Stimulated activated CD8-positive, alpha-beta memory T cell treated with anti-CD3 and anti-CD28 coated beads, Interleukin-15, amount 100 ng/mL, for 24 hours (primary cell): ENCODE measurements around the gene SMYD3.
"Not testable (repeated sequence)": the region's sequence is repeated elsewhere in the genome, so short reads cannot be mapped to it uniquely, and the experiment has no call there.

Experiments used
- DNase-seq: peaks from one replicate; pipeline ENCODE4 v3.0.0-alpha.2; 2020; ENCODE audit warnings: low read depth

Gene SMYD3

DNA sequence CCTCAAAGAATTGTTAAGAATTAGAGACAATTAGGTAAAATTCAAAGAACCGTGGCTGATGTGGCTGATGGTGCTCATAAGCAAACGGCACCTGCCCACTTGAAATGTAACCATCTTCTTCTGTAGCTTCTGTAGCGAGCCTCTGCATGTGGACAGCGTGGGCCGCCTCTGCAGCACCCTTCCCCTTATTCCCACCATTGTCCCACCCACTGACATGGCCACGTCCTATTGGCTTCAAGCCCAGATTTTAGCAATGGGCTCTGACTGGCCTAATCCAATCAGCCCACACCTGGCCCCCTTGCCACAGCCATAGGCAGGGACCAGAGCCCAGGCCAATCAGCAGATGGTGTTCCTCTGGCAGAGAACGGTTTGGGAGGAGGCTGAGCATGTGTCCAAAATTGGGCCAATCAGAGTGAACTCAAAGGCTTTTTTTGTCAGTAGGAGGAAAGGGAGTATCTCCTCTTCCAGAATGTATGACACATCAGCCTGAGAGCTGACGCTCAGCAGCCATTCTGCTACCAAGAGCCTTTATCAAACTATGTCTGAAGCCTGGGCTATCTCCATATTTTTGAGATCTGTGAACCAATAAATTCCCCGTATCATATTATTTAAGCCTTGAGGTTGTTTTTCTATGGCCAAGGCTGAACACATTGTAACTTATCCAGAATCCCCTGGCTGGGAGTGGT, 518.5 kb downstream of the SMYD3 start:
- no peak for DNase-seq

DNA sequence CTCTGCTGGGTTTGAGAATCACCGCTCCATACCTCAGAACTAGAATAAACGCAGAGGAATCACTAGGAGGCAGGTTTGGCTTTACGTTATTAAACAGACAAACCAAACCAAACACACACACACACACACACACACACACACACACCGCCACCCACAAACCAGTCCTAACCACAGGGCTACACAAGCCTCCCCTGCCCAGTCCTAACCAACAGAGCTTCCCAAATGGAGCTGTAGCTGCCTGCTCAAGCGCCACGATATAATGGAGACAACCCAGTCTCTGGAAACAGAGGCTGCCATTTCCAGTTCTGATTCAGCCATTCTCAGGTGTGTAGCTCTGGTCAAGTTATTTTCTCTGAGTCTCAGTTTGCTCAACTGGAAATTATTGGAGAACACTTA, 519.1 kb downstream of the SMYD3 start:
- DNase-seq = no peak

DNA sequence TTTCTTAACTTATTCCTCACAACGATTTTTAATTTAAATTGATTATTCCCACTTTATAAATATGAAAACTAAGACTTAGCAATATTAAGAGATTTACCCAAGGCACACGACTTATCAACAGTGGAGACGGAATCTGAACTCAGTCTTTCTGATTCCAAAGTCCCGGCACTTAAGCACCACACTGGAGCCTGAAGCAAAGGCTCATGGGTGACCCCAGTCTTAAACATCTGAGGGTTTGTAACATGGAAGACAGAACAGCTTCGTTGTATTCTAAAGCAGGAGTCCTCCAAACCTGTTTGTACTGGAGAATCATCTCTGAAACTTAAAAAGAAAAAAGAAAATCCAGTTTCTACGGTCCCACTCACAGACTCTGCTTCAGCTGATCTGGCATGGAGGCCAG, 519.5 kb downstream of the SMYD3 start:
- no peak for DNase-seq

DNA sequence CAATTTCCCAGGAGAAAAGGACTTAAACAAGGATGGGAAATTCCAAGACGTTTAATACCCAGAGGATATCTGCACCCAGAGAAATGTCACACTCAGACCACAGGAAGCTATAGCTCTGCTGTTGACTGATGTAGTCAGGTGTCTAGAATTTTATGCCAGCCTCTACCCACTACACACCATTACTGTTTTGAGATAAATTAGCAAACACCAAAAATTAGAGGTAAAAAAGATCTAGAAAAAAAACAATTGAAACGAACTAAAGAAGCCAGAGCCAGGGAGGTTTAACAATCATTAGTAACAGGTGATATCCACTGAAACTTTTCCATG, 519.9 kb downstream of the SMYD3 start:
- no peak for DNase-seq

DNA sequence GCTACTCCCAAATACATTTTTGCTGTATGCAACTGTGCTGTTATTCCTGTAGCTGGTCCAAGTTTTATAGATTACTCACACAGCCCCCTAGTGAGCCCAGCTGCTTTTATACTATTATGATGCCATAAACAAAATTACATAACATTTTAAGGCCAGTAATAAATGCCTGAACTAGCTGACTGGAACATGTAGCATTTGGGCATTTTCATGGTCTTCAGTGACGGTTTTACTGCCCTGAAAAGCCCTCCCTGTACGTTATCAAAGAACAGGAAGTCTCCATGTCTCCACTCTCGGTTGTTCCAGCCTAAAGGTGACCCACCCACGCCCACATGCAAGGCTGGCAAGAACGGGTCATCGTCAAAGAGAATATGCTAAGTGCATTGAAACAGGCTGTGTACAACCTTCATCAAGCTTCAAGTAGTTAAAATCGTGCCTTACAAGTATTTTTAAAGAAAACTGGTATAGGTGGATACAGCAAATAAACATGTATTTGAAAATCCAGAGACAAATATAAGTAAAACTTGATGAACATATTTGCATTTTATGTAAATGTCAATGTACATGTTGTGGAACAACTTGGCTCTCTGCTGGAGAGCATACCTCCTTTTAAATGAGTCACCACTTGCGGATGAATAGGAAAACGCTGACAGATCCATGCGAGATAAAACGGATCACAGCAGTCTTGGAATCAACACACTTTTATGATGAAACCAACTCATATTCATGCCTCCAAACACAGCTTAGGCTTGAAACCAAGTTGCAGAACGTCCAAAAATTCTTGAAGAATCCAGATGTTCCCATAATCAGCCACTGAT, 520.5 kb downstream of the SMYD3 start:
- DNase-seq = no peak

DNA sequence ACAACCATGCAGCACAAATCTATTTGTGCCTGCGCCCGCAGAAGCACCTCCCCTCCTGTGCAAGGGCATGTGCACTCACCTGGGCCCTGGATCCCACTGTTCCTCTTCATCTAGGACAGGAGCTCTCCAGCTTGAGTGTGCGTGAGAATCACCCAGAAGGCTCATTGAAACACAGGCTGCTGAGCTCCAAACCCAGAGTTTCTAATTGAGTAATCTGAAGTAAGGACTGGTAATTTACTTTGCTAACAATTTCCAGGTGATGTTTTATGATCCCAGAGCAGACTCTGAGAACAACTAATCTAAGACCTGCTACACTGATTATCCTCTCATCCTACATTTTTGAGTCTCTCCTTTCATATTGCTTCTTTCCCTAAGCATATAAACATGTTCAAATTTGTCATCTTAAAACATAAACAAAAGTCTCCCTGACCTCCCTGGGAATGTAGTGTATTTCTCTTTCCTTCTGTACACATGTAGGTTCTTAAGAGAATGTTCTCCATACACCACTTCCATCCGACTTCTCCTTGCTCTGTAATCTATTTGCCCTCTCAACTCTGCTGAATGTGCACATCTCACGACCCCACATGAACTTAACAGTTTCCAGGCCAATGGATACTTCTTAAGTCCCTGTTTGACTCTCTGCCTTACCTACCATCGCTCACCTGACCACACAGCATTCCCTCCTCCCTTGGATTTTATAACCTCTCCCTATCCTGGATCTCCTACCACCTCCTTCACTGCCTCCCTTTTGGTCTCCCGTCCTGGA, 522.5 kb downstream of the SMYD3 start:
- DNase-seq = no peak

DNA sequence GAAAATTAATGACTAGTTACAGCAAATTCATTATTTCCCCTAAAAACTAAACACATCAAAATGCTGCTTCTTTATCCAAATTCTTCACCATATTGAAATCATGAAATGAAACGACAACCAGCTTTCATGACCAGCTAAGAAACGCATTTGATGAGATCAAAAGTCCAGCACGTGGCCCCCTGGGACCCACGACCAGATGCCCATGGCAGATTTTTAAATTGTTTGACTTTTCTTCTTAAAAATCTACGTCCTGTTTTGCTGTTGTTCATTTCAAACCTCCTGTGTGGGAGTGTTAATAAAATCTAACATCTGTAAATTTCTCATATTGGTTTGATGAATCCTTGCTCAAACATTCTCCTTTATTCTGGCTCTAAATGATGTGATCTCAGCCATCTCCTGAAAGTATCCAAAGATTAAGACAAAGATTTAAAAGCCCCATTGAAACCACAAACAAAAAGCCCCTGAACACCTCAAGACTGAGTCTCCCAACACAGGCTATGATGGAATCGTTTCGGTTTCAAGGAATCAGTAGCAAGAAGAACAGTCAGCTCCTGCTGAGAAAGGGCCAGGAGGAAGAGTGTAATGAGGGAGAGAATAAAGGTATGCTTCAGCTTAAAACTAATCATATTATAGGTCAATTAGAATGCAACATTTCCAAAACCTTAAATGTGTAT, 523.6 kb downstream of the SMYD3 start:
- DNase-seq = no peak

DNA sequence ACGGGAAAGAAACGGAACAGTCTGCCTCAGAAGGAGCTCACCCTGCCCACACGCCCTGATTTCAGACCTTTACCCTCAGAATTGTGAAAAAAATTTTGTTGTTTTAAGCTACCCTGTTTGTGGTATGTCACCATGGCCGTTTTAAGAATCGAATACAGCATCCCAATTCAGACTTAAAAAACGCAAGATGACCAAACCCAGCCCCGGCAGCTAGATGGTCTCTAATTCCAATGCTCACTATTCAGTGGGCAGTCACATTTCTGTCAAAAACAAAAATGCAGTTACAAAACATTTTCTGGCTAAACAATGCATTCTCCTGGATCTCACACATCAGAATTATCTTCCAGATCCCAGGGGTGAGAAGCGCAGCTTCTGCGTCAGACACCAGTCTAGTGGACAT, 527.5 kb downstream of the SMYD3 start:
- no peak for DNase-seq

DNA sequence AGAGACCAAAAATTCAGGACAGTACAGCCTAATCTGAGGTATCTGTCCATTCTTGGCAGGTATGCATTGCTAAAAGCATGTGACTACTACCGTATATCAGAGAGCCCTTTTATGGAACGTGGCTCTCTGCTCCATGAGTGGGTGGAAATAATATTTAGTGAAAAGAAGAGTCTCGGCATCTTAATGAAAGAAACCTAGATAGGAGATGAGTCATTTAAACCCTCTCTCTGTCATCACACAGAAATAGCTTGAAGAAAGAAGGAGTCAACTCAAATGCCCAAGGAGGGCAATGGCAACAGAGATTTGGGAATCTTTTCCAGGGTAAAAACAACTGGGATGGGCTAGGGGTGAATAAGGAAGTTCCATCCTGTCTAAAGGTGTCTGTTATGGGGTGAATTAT, 528.2 kb downstream of the SMYD3 start:
- DNase-seq = no peak

DNA sequence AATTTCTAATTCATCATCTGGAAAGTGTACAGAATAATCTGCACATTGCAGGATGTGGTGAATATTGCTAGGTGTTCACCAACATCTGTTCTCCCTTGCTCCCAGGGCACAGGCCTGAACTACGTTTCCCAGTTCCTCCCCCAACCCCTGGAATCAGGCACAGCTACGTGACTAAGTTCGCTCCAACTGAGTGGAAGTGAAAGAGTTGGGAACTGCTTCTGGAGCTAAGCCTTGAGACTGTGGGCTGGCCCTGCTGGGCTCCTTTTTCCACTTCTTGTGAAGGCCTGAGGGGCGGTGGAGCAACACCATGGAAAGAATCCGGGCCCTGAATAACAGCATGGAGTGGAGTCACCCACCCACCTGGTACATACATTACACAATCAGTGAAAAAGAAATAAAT, 534.6 kb downstream of the SMYD3 start:
- no peak for DNase-seq

DNA sequence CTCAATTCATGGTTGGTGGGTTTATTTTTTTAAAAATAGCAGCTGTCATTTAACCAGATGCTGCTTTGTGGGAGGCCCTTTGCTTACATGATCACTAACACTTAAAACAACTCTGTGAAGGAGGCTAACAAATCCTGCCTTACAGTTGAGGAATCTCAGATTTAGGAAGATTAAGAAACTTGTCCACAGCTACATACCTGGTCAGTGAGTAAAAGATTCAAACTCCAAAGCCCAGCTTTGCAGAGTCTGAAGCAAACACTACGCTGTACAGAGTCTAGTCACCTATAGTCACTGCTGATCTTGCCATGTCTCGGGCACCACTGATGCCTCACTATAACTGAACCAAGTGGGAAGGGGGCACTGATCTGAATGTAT, 535.4 kb downstream of the SMYD3 start:
- DNase-seq = no peak

DNA sequence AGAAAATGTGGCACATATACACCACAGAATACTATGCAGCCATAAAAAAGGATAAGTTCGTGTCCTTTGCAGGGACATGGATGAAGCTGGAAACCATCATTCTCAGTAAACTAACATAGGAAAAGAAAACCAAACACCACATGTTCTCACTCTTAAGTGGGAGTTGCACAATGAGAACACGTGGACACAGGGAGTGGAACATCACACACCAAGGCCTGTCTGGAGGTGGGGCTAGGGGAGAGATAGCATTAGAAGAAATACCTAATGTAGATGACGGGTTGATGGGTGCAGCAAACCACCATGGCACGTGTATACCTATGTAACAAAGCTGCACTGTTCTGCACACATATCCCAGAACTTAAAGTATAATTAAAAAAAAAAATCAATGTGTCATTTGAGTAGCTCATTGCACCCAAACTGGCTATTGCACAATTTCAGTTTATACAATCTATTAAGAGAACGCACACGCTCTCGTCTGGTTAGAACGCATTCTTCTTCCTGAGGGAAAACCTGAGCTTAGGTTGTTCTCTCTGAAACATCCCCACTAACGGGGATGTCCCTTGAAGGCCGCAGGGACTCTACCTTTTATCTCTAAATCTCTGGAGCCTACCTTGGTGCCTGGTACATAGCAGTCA, 535.9 kb downstream of the SMYD3 start:
- DNase-seq = not testable (repeated sequence)

DNA sequence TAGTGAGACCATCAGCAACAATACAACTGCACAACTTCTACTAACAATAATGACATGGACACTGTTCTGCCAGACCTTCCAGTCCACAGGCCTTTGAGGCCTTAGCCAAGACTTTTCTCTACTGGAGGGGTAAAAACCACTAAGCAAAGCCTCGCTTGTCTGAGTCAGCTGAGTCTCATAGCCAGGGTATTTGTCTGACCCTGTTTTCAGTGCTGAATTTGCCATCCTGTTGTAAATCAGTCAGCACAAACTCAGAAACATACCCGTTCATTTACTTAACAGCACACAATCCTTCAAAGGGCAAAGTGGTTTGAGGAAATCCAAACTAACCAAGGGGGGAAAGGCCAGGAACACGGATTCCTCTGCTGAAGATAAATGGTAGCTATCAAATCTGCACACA, 537.8 kb downstream of the SMYD3 start:
- DNase-seq = no peak

DNA sequence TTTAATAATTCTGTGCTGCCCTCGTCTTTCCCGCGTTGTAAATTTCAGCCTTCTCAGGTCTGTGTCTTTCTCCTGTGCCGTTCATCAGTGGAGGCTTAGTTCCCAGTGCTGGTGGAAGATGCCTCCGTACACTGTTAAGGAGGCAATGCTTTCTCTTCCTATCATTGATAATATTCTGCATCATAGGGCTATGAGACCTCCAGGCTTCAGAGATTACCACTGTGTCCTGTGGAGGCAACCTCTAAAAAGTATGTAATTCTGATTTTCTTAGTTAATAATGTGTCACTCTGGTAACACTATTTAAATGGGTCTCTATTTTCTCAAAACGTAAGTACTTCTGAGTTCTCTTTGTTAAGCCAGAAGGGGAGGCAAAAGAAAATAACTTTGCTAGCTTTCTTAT, 538.3 kb downstream of the SMYD3 start:
- no peak for DNase-seq

DNA sequence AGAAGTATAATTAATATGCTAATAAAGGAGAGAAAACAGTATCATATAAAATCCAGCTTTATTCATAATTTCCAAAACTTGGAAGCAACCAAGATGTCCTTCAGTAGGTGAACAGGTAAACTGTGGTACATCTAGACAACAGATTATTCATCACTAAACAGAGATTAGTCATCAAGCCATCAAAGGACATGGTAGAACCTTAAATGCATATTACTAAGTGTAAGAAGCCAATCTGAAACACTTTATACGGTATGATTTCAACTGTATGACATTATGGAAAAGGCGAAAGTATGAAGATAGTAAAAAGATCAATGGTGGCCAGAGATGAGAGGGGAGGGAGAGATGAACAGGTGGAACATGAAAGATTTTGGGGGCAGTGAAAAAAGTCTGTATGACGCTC, 541.7 kb downstream of the SMYD3 start:
- DNase-seq = no peak

DNA sequence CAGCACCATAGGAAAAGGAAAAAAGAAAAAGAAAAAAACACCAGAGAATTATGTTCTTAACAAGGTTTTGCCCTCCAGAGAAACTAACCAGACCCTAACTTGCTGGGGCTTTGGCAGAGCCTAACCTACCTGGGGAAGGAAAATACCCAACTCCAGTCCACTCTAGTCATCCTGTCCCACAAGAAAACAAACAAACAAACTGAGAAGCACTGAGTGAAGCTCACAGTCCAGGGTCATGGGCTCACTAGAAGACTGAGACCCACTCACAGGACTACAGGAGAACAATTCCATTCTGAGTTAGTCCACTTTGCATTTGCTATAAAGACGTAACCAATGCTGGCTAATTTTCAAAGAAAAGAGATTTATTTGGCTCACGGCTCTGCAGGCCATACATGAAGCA, 543.4 kb downstream of the SMYD3 start:
- no peak for DNase-seq

DNA sequence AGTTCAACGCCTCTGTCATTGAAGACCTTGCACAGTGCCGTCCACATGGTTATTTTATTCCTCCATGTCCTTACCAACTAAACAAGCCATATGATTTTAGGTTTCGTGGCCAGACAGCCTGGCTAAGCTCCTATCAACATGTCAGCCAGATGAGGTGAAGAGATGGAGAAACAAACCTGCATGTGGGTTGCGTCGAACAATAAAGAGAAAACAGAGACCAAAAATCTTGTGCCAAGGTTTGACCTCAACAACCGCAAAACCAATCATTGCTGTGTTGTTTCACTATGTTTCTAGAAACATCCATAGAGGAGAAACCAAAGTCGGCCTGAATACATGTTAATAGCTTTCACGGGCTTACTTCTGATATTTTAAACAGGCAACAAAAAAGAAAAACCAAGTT, 544.6 kb downstream of the SMYD3 start:
- DNase-seq = no peak

DNA sequence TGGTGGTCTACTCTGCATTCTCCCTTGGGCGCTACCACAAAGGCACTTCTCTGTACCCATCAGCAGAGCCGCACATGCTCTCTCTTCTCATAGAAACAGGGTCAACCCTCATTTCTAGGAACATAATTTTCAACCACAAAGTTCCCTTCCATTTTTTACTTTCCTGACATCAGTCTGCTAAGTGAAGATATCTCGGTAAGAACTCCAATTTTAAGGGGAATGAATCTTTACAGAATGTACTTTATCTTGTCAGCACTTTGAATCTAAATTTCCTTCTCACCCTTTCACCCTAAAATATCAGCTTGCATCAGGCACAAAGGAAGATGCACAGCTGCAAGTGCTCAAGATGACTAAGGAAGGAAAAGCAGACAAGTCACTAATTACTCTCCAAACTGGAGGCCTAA, 545.9 kb downstream of the SMYD3 start:
- DNase-seq = no peak

DNA sequence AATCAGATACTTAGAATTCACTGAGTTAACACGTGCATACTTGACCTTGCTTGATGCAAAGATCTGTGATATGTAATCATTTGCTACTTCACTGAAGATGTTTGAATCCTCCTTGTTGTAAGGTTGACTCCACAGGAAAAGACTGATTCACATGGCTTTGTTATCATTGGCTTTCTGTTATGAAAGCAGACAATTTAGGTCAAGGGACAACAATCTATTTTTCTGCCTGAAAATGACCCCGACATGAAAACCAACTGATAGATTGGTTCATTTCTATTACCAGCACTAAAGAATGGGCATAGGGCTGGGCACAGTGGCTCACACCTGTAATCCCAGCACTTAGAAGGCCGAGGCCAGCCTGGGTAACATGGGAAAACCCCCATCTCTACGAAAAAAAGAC, 546.9 kb downstream of the SMYD3 start:
- DNase-seq = no peak

DNA sequence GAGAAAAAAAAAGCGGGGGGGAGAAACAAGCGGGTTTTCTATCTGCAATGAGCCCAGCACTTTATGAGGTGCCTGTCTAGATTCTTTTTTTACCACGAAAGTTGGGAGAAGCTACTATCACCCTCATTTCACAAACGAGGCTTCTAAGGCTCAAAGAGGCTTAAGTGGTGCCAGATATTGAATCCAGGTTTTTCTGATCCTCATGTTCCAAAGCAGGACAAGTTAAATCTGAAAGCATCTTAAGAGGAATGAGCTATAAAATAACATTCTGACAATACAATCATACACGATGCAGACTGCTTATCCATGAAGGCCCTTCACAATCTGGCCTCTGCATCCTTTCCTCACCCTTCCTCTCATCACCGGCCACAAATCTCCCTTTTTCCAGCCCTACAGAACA, 549.1 kb downstream of the SMYD3 start:
- DNase-seq = no peak

DNA sequence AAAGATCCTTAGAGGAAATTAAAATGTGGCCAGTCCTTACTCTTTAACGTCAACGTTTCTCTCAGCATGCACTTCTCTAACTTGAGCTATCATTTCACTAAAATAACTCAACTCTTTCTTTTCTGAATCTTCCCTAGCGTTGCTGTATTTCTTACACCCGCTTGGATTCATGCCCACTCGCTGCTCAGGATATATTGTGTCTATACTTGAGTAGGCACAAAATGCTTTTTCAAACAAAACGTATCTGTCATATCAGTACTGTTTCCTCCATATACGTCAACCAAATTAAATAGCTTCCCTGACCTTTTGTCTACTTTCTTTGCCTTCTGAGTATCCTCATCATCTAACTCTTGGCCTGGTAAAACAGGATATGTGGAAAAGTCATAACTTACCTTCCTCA, 549.7 kb downstream of the SMYD3 start:
- no peak for DNase-seq

DNA sequence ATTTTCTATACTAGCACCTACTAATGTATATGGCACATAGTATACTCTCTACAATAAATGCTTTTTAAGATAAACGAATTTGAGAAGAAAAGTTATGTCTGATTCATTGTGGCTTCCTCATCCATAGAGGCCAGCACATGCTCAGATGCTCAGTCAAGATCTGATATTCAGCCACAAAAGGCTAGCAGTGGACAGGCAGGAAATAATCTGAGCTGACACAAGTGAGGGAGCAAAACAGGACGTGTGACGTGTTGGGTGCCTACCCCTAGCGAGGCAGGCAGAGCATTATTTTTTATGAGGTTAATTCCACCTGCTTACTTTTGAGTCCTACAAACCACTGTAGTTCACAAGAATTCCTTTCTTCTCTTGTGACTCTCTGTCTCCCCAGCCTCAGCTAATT, 550.9 kb downstream of the SMYD3 start:
- DNase-seq = no peak
